ENCODE measurements around the gene PCSK6. TPM values are rescaled to one million over a fixed set of nuclear protein-coding genes. Genes with fewer than 3 reads are reported as not detected.

Gene PCSK6
- total RNA-seq, 1 experiment from 2014 or later: 11.5 TPM

DNA sequence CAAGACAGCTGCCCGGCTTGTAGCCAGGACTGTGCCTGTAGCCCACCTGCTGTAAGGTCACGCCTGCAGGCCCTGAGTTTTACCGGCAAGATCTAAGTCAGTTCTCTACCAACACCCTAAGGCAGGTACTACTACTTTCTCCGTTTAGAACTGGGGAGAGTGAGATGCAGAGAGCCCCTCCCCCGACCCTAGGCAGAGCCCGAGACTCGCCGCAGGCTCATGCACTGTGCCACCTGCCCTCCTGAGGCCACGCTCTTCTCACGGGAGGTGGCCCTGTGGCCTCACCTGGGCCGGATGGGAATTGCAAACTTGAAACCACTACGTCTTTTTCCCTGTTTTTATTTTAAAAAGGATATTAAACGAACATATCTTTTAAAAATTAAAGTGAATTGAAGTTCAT lies 36.9 kb upstream of the PCSK6 start:
- DNase-seq (ENCODE audit: low read depth, low spot score): no peak
- in situ Hi-C loops (cut with HindIII; ENCODE audit: low pct_unique_long_range_greater_than_20kb, low sequenced_read_pairs): no loop called here

DNA sequence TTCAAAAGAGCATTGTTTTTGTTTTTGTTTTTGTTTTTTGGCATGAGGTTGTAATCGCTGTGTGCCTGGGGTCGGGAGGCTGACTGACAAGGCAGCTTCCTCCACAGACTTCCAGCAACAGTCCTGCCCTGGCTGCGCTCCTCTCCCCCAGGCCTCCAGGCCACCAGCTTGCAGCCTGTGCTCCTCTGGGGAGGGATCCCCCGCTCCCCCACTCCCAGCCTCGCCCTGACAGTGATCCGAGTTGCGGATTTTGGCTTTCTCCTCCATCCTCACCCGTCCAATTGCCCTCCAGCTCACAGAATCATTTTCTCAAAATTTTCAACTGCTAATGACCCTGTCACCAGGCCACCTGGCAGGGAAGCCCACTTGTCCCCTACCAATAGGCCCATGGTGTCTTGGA lies 36.5 kb upstream of the PCSK6 start:
- DNase-seq (ENCODE audit: low read depth, low spot score): no peak
- in situ Hi-C loops (cut with HindIII; ENCODE audit: low pct_unique_long_range_greater_than_20kb, low sequenced_read_pairs): no loop called here

GRCh38 chr15:101525087-101525669 lies 35.7 kb upstream of the PCSK6 start:
- no peak for DNase-seq (ENCODE audit: low read depth, low spot score)
- in situ Hi-C loops (cut with HindIII; ENCODE audit: low pct_unique_long_range_greater_than_20kb, low sequenced_read_pairs): no loop called here

- in situ Hi-C loops (cut with HindIII; ENCODE audit: low pct_unique_long_range_greater_than_20kb, low sequenced_read_pairs): no loop called here
- no peak for DNase-seq (ENCODE audit: low read depth, low spot score)
These were observed 34.0 kb upstream of the PCSK6 start for GRCh38 chr15:101523560-101523940.

GRCh38 chr15:101522621-101523559 lies 33.4 kb upstream of the PCSK6 start:
- no peak for DNase-seq (ENCODE audit: low read depth, low spot score)
- in situ Hi-C loops (cut with HindIII; ENCODE audit: low pct_unique_long_range_greater_than_20kb, low sequenced_read_pairs): no loop called here

DNA sequence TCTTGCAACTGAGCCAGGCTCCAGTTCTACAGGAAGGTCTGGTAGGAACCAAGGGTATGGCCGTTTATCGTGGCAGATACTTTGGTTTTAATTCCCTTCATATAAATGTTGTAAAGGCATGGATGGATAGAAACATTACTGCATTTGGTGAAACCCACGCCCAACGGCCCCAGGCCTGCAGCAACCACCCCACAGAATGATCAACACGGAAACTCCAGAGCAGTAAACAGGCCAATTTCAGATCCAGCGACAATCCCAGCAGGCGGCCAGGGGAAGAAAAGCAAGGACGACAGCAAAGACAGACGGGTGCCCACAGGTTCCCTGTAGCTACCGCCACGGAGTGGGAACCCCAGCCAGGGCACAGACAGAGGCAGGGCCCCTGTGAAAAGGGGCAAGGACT lies 32.6 kb upstream of the PCSK6 start:
- no peak for DNase-seq (ENCODE audit: low read depth, low spot score)
- in situ Hi-C loops (cut with HindIII; ENCODE audit: low pct_unique_long_range_greater_than_20kb, low sequenced_read_pairs): no loop called here

- in situ Hi-C loops (cut with HindIII; ENCODE audit: low pct_unique_long_range_greater_than_20kb, low sequenced_read_pairs): no loop called here
- no peak for DNase-seq (ENCODE audit: low read depth, low spot score)
These were observed 32.1 kb upstream of the PCSK6 start for GRCh38 chr15:101521591-101521990.

DNA sequence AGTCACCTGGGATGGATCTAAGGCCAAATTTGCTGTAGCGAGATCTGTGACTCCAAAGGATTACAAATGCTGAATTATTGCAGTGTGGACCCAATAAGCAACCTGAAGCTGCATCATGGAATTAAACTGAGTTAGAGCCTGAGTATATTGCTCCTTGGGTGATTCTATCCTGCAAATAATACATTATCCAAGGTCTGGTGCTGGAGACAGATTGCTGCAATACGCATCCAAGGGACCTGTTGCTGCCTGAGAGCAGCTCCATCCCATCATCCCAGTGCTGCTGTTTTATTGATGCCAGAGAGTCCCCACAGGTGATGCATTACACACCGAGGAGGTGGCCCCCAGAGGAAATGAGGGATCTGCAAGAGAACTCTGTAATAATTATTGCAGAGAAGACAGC lies 31.6 kb upstream of the PCSK6 start:
- no peak for DNase-seq (ENCODE audit: low read depth, low spot score)
- in situ Hi-C loops (cut with HindIII; ENCODE audit: low pct_unique_long_range_greater_than_20kb, low sequenced_read_pairs): no loop called here

DNA sequence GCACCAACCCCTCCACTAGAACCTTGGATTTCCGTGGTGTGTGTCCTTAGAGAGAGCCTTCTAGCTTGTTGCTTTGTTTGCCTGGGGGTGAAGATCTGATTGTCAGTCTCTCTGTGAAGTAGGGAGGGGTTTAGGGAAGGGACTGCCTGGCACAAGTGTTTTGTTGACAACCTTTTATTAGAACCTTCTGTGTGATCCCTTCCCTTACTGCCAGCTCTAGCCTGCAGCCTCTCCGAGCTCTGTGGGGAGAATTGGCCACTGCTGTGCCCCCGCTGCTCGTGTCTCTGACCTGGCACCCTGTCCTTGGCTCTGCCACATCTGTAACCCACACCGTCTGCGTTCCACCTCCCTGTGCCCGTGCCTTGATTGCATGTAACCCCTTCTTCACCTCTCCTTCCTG lies 30.9 kb upstream of the PCSK6 start:
- DNase-seq (ENCODE audit: low read depth, low spot score): no peak
- in situ Hi-C loops (cut with HindIII; ENCODE audit: low pct_unique_long_range_greater_than_20kb, low sequenced_read_pairs): no loop called here

GRCh38 chr15:101517504-101517903 lies 28.0 kb upstream of the PCSK6 start:
- in situ Hi-C loops (cut with HindIII; ENCODE audit: low pct_unique_long_range_greater_than_20kb, low sequenced_read_pairs): no loop called here
- no peak for DNase-seq (ENCODE audit: low read depth, low spot score)

- in situ Hi-C loops (cut with HindIII; ENCODE audit: low pct_unique_long_range_greater_than_20kb, low sequenced_read_pairs): no loop called here
- DNase-seq (ENCODE audit: low read depth, low spot score): no peak
These were observed 24.8 kb upstream of the PCSK6 start for GRCh38 chr15:101514318-101514717.

- in situ Hi-C loops (cut with HindIII; ENCODE audit: low pct_unique_long_range_greater_than_20kb, low sequenced_read_pairs): no loop called here
- no peak for DNase-seq (ENCODE audit: low read depth, low spot score)
These were observed 22.2 kb upstream of the PCSK6 start for GRCh38 chr15:101511717-101512116.

DNA sequence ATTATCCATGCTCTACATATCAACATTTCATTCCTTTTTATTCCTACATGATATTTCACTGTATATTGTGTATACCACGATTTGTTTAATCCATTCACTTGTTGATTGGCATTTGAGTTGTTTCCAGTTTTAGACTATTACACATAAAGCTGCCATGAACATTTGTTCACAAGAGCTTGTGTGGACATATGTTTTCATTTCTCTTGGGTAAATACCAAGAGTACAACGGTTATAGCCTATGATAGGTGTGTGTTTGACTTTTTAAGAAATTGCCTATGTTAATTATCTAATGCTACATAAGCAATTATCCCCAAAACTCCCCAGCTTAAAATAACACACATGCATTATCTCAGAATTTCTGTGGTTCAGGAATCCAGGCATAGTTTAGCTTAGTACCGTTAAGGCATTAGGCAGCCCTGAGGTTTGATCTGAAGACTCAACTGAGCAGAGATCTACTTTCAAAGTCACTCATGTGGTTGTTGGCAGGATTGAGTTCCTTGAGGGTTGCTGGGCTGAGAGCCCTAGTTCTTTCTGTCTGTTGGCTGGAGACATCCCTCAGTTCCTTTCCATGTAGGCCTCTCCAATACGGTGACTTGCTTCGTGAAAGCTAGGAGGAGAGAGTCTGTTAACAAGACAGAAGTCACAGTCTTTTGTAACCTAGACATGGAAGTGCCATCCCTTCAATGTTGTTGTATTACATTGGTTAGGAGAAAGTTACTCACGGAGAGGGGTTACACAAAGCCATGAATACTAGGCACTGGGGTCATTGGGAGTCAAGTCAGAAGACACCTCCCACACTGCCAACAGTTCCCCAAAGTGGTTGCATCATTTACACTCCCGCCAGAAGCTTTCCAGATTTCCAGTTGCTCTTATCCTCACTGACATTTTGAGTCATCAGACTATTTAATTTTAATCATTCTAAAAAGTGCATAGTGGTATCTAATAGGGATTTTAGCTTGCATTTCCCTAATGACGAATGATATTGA lies 21.0 kb upstream of the PCSK6 start:
- DNase-seq (ENCODE audit: low read depth, low spot score): no peak
- in situ Hi-C loops (cut with HindIII; ENCODE audit: low pct_unique_long_range_greater_than_20kb, low sequenced_read_pairs): no loop called here

DNA sequence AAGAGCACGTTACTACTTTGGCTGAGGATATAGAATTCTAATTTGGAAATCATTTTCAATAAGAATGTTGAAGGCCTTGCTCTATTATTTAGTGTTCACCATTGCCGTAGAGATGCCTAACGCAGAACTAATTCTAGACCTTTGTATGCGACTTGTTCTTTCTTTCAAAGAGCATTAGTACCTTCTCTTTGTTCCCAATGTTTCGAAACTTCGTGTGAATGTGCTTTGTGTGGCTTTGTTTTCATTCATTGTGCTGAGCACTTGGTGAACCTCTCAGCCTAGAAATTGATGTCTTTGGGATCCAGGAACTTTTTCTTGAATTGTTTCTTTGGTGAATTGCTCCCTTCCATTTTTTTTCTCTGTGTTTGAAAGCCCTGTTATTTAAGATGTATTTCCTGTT lies 19.8 kb upstream of the PCSK6 start:
- DNase-seq (ENCODE audit: low read depth, low spot score): no peak
- in situ Hi-C loops (cut with HindIII; ENCODE audit: low pct_unique_long_range_greater_than_20kb, low sequenced_read_pairs): no loop called here

GRCh38 chr15:101506491-101506890 lies 17.0 kb upstream of the PCSK6 start:
- no peak for DNase-seq (ENCODE audit: low read depth, low spot score)
- in situ Hi-C loops (cut with HindIII; ENCODE audit: low pct_unique_long_range_greater_than_20kb, low sequenced_read_pairs): no loop called here

- in situ Hi-C loops (cut with HindIII; ENCODE audit: low pct_unique_long_range_greater_than_20kb, low sequenced_read_pairs): no loop called here
- DNase-seq (ENCODE audit: low read depth, low spot score): no peak
These were observed 16.3 kb upstream of the PCSK6 start for GRCh38 chr15:101505610-101506337.

- in situ Hi-C loops (cut with HindIII; ENCODE audit: low pct_unique_long_range_greater_than_20kb, low sequenced_read_pairs): no loop called here
- no peak for DNase-seq (ENCODE audit: low read depth, low spot score)
These were observed 15.5 kb upstream of the PCSK6 start for GRCh38 chr15:101504866-101505609.
